WTC11 (cell line): ENCODE data around the gene TSHZ1. TPM values are rescaled to one million over a fixed set of nuclear protein-coding genes. Genes with fewer than 3 reads are reported as not detected.

Experiments
- ATAC-seq: fragments of 200-7000 bp; cut with Tn5 transposase; 2 replicates; pipeline ENCODE4 v1.10.0; 2021; ENCODE audit warnings: mild to moderate bottlenecking, moderate library complexity
- CTCF ChIA-PET: fragments of 300-600 bp; sonication (Branson Sonifier 250); formaldehyde crosslinking; loops from one replicate; lab custom pipeline; 2021; ENCODE audit warnings: antibody characterized with exemption; lab: Charles Lee
- POLR2A ChIA-PET: fragments of 350-600 bp; sonication (Branson Sonifier 250); formaldehyde crosslinking; loops from one replicate; lab custom pipeline; 2021; ENCODE audit warnings: antibody characterized with exemption; lab: Charles Lee
- DNase-seq: peaks from one replicate; pipeline ENCODE4 v3.0.0; 2021; ENCODE audit warnings: low spot score
- H3K27ac Mint-ChIP-seq: 2 replicates; pipeline ENCODE4 v1.8.0; 2021; ENCODE audit warnings: mixed read lengths
- H3K27me3 Mint-ChIP-seq: 2 replicates; pipeline ENCODE4 v1.8.0; 2021; ENCODE audit warnings: low read depth, mild to moderate bottlenecking, moderate library complexity, mixed read lengths
- H3K36me3 Mint-ChIP-seq: 2 replicates; pipeline ENCODE4 v1.8.0; 2021; ENCODE audit warnings: mixed read lengths
- H3K4me1 Mint-ChIP-seq: 2 replicates; pipeline ENCODE4 v1.8.0; 2022; ENCODE audit warnings: mixed read lengths
- H3K4me3 Mint-ChIP-seq: 2 replicates; pipeline ENCODE4 v1.8.0; 2021; ENCODE audit warnings: mild to moderate bottlenecking, moderate library complexity, mixed read lengths
- H3K9me3 Mint-ChIP-seq: 2 replicates; pipeline ENCODE4 v1.8.0; 2021; ENCODE audit warnings: mixed read lengths
- CBFB ChIP-seq: sonication (generic); formaldehyde crosslinking; IDR thresholded peaks from 2 replicates; pipeline ENCODE4 v1.8.1; 2022; ENCODE audit warnings: mild to moderate bottlenecking, low read depth, missing genetic modification reagents
- ESRRA ChIP-seq: sonication (generic); formaldehyde crosslinking; IDR thresholded peaks from 2 replicates; pipeline ENCODE4 v1.8.1; 2022; ENCODE audit warnings: mild to moderate bottlenecking, missing genetic modification reagents, borderline replicate concordance
- ETV6 ChIP-seq: sonication (generic); formaldehyde crosslinking; IDR thresholded peaks from 2 replicates; pipeline ENCODE4 v1.8.1; 2022; ENCODE audit warnings: mild to moderate bottlenecking, missing genetic modification reagents
- FOXP1 ChIP-seq: sonication (generic); formaldehyde crosslinking; IDR thresholded peaks from 2 replicates; pipeline ENCODE4 v1.8.0; 2022; ENCODE audit warnings: missing genetic modification reagents, mild to moderate bottlenecking, moderate library complexity, borderline replicate concordance
- GABPB1 ChIP-seq: sonication (generic); formaldehyde crosslinking; IDR thresholded peaks from 2 replicates; pipeline ENCODE4 v1.8.1; 2023; ENCODE audit warnings: mild to moderate bottlenecking, missing genetic modification reagents
- GRHL2 ChIP-seq: fragments of 250-450 bp; sonication (Bioruptor Pico); IDR thresholded peaks from 2 replicates; pipeline ENCODE4 v1.8.0; 2022; ENCODE audit warnings: mild to moderate bottlenecking, moderate library complexity; ENCODE audit not compliant: insufficient replicate concordance, severe bottlenecking
- MXD4 ChIP-seq: fragments of 250-450 bp; sonication (Bioruptor Pico); IDR thresholded peaks from 2 replicates; pipeline ENCODE4 v1.8.0; 2021; ENCODE audit warnings: mild to moderate bottlenecking, moderate library complexity, borderline replicate concordance
- MYBL2 ChIP-seq: sonication (generic); formaldehyde crosslinking; IDR thresholded peaks from 2 replicates; pipeline ENCODE4 v1.8.1; 2023; ENCODE audit warnings: mild to moderate bottlenecking, moderate library complexity, missing genetic modification reagents
- NFE2L1 ChIP-seq: sonication (generic); formaldehyde crosslinking; IDR thresholded peaks from 2 replicates; pipeline ENCODE4 v1.8.1; 2023; ENCODE audit warnings: missing genetic modification reagents
- NFYB ChIP-seq: sonication (generic); formaldehyde crosslinking; conservative IDR thresholded peaks from 2 replicates; pipeline ENCODE4 v1.8.0; 2022; ENCODE audit warnings: low read depth, missing genetic modification reagents
- TP53 ChIP-seq: sonication (generic); formaldehyde crosslinking; IDR thresholded peaks from 2 replicates; pipeline ENCODE4 v1.8.1; 2023; ENCODE audit warnings: mild to moderate bottlenecking, missing genetic modification reagents
- ZNF121 ChIP-seq: sonication (generic); formaldehyde crosslinking; IDR thresholded peaks from 2 replicates; pipeline ENCODE4 v1.8.0; 2023; ENCODE audit warnings: missing genetic modification reagents
- ZNF423 ChIP-seq: fragments of 250-450 bp; sonication (Bioruptor Pico); IDR thresholded peaks from 2 replicates; pipeline ENCODE4 v2.1.2; 2022; ENCODE audit warnings: mild to moderate bottlenecking, moderate library complexity
- total RNA-seq: library from RNA; stranded (reverse); gene quantifications from 3 replicates; pipeline ENCODE4 v1.2.3, GENCODE V29; 2021
- TF ChIP-seq, protein P1 (sequence below): sonication (generic); formaldehyde crosslinking; IDR thresholded peaks from 2 replicates; pipeline ENCODE4 v1.8.0; 2023; ENCODE audit warnings: missing genetic modification reagents, mild to moderate bottlenecking, borderline replicate concordance
- TF ChIP-seq, protein P2 (sequence below): sonication (generic); formaldehyde crosslinking; IDR thresholded peaks from 2 replicates; pipeline ENCODE4 v1.8.0; 2022; ENCODE audit warnings: mild to moderate bottlenecking, missing genetic modification reagents
- TF ChIP-seq, protein P3 (sequence below): sonication (generic); formaldehyde crosslinking; IDR thresholded peaks from 2 replicates; pipeline ENCODE4 v1.8.1; 2023; ENCODE audit warnings: mild to moderate bottlenecking, missing genetic modification reagents, moderate library complexity
- TF ChIP-seq, protein P4 (sequence below): sonication (generic); formaldehyde crosslinking; IDR thresholded peaks from 2 replicates; pipeline ENCODE4 v1.8.1; 2023; ENCODE audit warnings: mild to moderate bottlenecking, missing genetic modification reagents, borderline replicate concordance

Gene TSHZ1
- total RNA-seq, 1 experiment from 2014 or later: 2.9 TPM

DNA sequence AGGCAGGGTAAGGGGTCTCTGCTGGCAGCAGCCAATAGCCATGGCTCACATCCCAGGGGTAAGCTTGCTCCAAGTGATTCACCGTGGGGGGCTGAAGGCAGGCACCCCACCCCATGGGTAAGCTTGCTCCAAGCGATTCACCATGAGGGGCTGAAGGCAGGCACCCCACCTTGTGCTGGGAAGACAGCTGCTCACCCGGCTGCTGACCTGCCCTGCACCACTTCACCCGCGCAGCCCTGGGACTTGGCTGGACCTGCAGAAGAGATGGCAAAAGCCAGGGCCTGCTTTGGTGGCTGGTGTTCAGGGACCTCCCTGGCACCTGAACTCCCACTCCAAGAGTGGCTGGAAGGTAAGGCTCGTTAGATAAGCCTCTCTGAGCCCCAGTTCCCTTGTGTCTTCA is 20.9 kb upstream of the TSHZ1 start (continued):
- TF ChIP-seq, protein P1, sequence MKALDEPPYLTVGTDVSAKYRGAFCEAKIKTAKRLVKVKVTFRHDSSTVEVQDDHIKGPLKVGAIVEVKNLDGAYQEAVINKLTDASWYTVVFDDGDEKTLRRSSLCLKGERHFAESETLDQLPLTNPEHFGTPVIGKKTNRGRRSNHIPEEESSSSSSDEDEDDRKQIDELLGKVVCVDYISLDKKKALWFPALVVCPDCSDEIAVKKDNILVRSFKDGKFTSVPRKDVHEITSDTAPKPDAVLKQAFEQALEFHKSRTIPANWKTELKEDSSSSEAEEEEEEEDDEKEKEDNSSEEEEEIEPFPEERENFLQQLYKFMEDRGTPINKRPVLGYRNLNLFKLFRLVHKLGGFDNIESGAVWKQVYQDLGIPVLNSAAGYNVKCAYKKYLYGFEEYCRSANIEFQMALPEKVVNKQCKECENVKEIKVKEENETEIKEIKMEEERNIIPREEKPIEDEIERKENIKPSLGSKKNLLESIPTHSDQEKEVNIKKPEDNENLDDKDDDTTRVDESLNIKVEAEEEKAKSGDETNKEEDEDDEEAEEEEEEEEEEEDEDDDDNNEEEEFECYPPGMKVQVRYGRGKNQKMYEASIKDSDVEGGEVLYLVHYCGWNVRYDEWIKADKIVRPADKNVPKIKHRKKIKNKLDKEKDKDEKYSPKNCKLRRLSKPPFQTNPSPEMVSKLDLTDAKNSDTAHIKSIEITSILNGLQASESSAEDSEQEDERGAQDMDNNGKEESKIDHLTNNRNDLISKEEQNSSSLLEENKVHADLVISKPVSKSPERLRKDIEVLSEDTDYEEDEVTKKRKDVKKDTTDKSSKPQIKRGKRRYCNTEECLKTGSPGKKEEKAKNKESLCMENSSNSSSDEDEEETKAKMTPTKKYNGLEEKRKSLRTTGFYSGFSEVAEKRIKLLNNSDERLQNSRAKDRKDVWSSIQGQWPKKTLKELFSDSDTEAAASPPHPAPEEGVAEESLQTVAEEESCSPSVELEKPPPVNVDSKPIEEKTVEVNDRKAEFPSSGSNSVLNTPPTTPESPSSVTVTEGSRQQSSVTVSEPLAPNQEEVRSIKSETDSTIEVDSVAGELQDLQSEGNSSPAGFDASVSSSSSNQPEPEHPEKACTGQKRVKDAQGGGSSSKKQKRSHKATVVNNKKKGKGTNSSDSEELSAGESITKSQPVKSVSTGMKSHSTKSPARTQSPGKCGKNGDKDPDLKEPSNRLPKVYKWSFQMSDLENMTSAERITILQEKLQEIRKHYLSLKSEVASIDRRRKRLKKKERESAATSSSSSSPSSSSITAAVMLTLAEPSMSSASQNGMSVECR (CRISPR knock-in tag): no peak
- TF ChIP-seq GRHL2 (CRISPR knock-in tag): no peak

DNA sequence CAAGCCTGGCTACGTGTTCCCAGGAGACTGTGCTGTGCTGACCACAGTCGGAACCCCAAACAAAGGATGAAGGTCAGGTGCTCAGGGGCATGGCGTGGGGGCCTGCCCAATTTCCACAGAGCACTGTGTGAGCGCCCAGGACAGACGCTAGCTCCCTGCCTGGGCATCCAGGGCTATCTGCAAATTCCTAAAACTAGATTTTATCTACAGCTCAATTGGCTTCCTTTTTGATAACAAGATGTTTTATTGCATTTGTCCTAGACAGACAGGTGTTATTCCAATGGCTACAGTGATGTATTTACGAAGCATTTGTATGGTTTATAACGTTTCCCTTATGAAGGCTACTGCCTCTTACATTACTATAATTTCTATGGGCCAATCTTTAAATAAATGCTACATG is 17.7 kb upstream of the TSHZ1 start:
- H3K27ac Mint-ChIP-seq: no peak overlapping the region
- no peaks in the 10 kb centered on the region for H3K36me3 Mint-ChIP-seq
- TF ChIP-seq TP53 (CRISPR knock-in tag) (no peak), ESRRA (CRISPR knock-in tag) (no peak), ETV6 (no peak), GRHL2 (CRISPR knock-in tag) (no peak), GABPB1 (CRISPR knock-in tag) (no peak), ZNF423 (CRISPR knock-in tag) (no peak), NFE2L1 (no peak), ZNF121 (CRISPR knock-in tag) (no peak), MXD4 (CRISPR knock-in tag) (no peak), FOXP1 (CRISPR knock-in tag) (no peak), CBFB (CRISPR knock-in tag) (no peak), MYBL2 (no peak), NFYB (CRISPR knock-in tag) (no peak)
- TF ChIP-seq, protein P2, sequence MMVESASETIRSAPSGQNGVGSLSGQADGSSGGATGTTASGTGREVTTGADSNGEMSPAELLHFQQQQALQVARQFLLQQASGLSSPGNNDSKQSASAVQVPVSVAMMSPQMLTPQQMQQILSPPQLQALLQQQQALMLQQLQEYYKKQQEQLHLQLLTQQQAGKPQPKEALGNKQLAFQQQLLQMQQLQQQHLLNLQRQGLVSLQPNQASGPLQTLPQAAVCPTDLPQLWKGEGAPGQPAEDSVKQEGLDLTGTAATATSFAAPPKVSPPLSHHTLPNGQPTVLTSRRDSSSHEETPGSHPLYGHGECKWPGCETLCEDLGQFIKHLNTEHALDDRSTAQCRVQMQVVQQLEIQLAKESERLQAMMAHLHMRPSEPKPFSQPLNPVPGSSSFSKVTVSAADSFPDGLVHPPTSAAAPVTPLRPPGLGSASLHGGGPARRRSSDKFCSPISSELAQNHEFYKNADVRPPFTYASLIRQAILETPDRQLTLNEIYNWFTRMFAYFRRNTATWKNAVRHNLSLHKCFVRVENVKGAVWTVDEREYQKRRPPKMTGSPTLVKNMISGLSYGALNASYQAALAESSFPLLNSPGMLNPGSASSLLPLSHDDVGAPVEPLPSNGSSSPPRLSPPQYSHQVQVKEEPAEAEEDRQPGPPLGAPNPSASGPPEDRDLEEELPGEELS (CRISPR knock-in tag): no peak
- TF ChIP-seq, protein P3, sequence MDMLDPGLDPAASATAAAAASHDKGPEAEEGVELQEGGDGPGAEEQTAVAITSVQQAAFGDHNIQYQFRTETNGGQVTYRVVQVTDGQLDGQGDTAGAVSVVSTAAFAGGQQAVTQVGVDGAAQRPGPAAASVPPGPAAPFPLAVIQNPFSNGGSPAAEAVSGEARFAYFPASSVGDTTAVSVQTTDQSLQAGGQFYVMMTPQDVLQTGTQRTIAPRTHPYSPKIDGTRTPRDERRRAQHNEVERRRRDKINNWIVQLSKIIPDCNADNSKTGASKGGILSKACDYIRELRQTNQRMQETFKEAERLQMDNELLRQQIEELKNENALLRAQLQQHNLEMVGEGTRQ (CRISPR knock-in tag): no peak
- TF ChIP-seq, protein P4, sequence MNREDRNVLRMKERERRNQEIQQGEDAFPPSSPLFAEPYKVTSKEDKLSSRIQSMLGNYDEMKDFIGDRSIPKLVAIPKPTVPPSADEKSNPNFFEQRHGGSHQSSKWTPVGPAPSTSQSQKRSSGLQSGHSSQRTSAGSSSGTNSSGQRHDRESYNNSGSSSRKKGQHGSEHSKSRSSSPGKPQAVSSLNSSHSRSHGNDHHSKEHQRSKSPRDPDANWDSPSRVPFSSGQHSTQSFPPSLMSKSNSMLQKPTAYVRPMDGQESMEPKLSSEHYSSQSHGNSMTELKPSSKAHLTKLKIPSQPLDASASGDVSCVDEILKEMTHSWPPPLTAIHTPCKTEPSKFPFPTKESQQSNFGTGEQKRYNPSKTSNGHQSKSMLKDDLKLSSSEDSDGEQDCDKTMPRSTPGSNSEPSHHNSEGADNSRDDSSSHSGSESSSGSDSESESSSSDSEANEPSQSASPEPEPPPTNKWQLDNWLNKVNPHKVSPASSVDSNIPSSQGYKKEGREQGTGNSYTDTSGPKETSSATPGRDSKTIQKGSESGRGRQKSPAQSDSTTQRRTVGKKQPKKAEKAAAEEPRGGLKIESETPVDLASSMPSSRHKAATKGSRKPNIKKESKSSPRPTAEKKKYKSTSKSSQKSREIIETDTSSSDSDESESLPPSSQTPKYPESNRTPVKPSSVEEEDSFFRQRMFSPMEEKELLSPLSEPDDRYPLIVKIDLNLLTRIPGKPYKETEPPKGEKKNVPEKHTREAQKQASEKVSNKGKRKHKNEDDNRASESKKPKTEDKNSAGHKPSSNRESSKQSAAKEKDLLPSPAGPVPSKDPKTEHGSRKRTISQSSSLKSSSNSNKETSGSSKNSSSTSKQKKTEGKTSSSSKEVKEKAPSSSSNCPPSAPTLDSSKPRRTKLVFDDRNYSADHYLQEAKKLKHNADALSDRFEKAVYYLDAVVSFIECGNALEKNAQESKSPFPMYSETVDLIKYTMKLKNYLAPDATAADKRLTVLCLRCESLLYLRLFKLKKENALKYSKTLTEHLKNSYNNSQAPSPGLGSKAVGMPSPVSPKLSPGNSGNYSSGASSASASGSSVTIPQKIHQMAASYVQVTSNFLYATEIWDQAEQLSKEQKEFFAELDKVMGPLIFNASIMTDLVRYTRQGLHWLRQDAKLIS: no peak
- H3K9me3 Mint-ChIP-seq: 0 out of 2 replicates have a peak, but pooled peaks cover 3% of the 10 kb centered on the region
- H3K27me3 Mint-ChIP-seq: no peaks in the 10 kb centered on the region
- H3K4me3 Mint-ChIP-seq: no peak overlapping the region
- 0 out of 2 replicates have a peak, but pooled peaks cover 2% of the 10 kb centered on the region for H3K4me1 Mint-ChIP-seq
- POLR2A ChIA-PET: interaction anchor here (0.5 kb wide), 1 partner anchor 855 kb away, joined by 5 read pairs; no protein-coding TSS in a partner anchor
- no peak for ATAC-seq
- CTCF ChIA-PET: no interaction called here
- no peak for DNase-seq
